T follicular helper cell (primary cell): ENCODE measurements around the gene RNF17.

Experiments used
- DNase-seq: peaks from one replicate; pipeline ENCODE4 v3.0.0-alpha.2; 2020; ENCODE audit warnings: low read depth

RNF17 gene

DNA sequence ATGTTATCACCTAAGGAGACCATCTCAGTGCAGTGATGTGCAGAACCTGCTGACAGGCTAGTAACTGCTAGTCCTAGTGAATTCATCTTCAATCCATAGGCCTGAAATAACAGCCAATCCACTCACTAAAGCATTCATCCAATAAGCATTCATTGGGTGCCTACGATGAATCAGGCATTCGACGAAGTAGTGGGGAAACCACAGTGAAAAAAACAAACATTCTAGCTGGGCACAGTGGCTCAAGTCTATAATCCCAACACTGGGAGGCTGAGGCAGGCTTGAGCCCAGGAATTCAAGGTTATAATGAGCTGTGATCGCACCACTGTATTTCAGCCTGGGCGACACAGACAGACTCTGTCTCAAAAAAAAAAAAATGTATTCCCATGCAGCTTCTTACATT, 135.6 kb downstream of the RNF17 start:
- no peak for DNase-seq

DNA sequence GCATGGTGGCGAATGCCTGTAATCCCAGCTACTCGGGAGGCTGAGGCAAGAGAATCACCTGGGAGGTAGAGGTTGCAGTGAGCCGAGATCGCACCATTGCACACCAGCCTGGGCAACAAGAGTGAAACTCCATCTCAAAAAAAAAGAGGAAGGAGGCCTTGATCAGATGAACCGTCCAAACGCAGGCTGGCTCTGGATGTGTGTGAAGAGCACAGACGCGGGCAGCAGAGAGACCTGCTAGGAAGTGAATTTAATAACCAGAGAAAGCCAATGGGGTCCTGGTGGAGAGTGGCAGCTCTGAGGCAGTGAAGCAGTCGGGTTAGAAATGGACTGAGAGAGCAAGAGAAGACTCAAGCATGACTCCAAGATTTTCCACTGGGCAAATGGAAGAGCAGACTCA, 136.5 kb downstream of the RNF17 start:
- no peak for DNase-seq

DNA sequence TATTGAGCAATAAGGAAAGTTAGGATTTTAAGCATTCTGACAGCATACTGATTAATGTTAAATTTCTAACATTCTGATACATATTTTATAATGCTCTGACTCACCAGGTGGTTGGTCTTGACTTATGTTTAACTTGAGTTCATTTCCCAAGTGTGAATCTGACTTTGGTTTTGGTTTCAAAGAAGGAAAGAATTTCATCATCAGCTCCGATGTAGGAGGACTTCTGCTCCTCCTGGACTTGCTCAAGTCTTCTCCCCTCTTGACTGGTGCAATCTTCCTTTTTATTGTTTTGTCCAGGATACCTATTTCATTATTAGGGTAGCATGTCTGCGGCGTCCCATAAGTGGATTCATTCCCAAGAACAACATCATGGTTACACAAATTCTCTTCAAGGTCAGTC, 141.3 kb downstream of the RNF17 start:
- no peak for DNase-seq

DNA sequence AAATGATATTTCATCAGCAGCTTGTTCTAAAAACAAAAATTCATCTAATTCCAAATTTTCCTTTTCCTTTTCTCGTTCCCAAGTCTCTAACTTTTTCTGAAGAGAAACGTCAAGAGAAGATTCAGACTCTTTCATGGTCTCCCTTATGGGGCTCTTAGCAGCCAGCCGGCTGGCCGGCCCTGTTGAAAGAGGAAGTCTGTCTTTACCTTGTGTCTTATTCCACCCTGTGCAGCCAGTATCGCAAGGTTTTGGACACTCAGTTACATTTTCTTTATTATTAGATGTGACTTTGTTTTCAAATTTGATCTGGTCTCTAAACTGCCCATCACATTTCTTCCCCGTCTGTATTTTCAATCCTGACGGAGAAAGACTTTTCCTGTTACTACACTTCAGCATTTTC, 142.3 kb downstream of the RNF17 start:
- DNase-seq, result no peak

DNA sequence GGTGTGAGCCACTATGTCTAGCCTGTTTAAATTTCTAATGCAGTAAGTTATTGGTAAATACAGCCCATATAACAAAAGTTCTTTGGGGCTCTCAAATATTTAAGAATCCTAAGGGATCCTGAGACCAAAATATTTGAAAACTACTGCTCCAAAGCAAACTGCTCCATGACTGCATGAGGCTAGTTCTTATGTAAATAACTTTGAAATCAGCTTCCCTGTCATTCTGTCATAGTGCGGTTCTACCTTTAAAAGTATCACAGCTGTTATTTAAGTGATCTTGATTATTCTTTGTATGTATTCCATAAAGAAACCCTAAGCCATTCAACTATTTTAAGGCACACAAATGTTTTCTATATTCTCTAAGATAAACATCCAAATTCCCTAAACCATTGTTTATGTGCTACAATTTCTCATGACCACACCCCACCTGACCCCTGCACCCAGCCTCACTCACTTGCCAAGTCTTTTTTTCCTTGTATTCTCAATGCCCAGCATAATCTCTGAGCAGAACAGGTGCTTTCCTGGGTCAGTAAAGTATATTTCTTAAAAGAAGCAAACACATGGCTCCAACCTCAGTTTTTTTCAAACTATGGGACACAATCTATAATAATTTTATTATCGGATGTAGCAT, 146.6 kb downstream of the RNF17 start:
- no peak for DNase-seq

DNA sequence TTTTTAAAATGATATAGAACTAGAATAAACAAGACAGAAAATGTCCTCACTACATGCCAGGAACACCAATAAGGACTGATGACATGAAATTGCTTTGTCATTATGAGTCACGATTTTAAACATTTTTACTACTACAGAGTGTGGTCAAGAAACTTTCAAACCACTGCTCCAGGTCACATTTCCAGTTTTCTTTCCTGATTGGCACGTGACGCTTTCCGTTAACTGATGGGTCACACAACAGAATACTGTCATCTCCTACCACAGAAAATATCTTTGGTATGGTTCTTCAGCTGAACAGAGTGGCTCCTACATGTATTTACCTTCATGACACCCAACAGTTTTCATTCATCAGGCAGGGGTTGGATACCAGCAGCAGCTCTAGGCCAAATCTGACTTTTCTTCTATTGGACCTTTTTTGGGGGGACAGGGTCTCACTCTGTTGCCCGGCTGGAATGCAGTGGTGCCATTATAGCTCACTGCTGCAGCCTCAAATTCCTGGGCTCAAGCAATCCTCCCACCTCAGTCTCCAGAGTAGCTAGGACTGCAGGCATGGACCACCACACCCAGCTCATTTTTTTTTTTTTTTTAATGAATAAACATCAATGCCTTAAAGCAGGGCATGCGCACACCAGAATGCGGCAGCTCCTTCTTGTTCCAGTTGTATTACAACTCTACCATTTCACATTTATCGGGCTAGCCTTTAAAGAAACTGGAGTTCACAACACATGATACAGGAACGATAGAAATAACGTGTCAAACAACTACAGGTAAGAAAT, 147.4 kb downstream of the RNF17 start:
- no peak for DNase-seq

DNA sequence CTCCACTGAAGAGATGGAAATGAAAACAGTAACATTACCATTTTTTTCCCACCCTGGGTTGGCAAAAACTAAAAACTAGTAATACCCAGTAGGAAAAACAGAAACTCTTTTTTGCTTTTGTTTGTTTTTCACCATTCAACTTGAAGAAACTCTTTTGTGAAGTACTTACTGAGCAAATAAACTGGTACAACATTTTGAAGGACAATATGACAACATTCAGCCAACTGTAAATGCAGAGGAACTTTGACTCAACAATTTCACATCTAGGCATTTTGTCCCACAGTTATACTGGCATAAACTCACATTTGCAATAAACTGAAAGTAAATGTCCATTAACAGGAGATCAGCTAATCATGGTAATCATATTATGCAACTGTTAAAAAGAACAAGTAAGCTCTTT, 152.5 kb downstream of the RNF17 start:
- no peak for DNase-seq

DNA sequence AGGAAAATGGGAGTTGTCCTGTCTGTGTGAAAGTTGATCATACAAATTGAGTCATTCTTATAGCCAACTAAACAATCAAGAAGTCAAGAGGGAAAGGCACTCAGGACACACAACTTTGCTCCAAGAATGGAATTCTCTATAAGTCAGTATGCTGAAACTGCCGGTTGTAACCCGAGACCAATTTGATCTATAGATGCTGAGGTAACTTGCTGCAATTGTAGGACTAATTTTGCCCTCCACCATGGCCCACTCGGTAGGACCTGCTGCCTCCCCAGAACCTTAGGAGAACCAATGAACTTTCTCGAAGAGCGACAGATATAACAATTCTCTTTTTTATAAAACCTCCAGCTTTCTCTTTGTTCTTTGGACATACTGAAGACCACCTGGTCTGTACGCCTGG, 157.0 kb downstream of the RNF17 start:
- no peak for DNase-seq

DNA sequence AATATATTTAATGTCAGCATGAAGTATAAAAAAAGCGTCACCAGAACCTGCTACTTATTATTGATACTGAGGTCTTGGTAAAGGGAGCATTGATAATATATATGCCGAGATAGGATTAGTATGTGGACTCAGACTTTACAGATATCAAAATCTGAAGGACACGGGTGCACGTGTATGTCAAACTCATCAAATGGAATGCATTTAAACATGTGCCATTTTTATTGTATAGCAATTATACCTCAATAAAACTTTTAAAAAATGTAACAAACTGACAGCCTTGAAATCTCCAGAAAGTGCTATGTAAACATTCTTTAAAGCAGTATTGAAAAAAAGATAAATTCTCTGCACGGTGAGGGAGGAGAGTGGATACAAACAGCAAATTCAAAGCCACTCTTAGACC, 157.9 kb downstream of the RNF17 start:
- no peak for DNase-seq

DNA sequence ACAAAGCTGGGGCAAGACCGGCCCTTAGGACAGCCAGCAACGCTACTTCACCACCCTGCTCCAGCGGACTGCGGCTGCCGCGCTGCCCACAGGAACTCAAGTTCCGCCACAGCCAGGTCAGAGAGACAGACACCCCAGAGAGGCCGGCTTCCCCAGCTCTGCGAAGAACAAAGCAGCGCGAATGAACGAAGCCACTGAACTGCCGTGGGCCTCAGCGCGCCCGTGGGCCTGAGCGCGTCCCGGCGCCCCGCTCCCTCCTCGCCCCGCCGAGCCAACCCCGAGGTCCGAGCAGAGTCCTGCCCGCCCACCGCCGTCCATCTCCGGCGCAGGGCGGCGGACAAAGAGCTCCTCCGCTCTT, 158.4 kb downstream of the RNF17 start:
- no peak for DNase-seq

DNA sequence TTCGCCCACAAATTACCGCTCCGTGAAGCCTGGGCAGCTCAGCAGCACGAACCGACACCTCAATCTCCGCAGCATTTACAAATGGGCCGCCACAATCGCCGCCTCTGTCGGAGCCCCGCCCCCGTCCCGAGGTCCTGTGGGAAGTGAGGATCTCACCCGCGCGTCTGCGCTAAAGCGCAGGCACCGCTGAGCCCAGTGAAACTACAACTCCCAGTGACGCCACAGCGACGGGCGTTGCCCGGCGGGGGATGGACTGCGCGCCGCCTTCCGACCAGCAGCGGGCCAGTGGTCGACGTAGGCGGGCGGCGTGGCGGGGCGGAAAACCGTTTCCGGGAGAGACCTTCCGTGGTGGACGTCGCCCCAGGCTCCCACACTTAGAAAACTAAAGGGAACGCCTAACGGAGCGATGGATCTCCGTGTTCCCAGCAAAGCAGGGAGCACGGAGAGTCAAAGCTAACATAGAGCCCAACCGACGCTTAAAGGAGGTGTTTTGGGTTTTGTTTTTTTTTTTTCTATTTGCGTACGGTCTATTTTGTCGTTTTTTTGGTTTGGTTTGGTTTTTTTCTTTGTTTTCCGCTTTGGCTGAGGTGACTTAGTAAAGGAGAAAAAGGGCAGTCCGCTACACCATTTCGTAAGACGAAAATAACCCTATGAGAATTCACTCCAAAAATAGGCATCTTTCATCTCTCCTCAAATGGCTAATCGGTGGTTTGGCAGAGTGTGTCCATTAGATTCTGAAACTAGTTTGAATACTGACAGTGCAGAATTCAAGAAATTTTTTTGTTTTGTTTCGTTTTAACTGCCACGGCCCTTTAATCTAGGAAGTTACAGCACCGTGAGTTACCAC, 159.0 kb downstream of the RNF17 start:
- peak; percentile 88 for DNase-seq

DNA sequence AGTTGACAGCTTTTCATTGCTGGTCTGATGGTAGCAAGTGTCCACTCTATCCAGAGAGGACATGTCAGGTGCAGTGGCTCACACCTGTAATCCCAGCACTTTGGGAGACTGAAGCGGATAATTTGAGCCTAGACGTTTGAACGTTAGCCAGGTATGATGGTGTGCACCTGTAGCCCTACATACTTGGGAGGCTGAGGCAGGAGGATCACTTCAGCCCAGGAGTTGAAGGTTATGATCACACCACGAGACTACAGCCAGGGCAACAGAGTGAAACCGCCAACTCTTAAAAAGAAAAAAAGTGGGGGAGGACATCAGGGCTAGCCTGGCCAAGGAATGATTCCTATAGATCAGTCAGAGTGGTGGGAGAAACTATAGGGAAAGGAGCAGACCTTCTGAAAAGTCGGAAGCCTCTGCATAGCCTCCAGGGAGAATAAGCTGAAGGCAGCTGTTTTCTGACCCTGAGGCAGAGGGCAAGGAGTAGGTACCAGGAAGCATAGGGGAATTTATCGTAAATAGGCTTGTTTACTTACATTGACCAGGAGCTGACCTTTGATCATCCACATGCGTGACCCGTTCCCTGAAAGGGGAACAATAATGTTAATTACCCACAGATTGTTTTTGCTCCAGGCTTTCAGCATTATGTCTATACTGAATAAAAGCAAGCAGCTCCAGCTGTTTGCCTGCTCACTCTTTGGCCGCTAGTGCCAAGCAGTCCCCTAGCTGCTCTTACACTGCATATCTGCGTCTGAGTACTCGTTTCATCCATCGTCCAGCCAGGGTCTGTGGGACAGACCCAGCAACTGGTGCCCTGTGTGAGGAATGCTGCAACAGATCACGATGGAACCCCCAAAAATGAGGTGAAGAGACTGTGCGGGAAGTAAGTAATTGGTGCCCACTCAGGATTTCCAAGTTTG, 161.6 kb downstream of the RNF17 start:
- DNase-seq, result no peak

DNA sequence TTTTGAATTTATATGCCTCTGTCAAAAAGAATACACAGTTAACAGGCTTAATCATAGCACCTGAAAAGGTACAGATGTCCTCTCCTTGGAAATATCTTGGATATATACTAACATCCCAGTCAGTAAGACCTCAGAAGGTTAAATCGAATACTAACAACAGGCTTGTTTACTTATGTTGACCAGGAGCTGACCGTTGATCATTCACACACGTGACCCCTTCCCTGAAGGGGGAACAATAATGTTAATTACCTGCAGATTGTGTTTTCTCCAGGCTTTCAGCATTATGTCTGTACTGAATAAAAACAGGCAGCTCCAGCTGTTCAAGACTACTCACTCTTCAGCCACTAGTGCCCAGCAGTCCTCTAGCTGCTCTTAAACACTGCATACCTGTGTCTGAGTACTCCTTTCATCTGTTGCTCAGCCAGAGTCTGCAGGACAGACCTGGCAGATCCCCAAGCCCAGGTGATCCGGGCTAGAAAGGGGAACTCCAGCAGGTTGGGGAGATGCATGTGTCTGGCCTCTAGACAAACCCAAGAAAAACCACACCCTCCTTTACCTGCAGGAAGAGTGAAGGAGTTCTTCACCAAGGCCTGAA, 163.9 kb downstream of the RNF17 start:
- no peak for DNase-seq

DNA sequence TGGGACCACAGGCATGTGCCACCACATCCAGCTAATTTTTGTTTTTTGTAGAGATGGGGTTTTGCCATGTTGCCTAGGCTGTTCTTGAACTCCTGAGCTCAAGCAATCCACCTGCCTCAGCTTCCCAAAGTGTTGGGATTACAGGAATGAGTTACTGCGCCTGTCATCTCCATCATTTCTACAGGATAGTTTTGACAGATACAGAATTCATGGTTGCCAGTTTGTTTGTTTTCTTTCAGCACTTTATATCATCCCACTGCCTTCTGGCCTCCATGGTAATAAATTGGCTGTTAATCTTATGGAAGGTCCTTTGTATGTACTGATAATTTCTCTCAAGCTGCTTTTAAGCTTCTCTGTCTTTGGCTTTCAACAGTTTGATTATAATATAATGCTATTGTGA, 165.2 kb downstream of the RNF17 start:
- no peak for DNase-seq
